Effector memory CD4-positive, alpha-beta T cell (primary cell): Measurements from ENCODE around the gene KLHL40.

Source experiments
- DNase-seq, 3 donors: peaks; one replicate each; pipeline ENCODE4 v3.0.0-alpha.2; 2020
- H3K27ac ChIP-seq: 2 replicates; pipeline ENCODE4 v1.7.0; 2013; ENCODE audit warnings: mild to moderate bottlenecking, low read length, moderate library complexity; ENCODE audit not compliant: insufficient read depth, poor library complexity, severe bottlenecking
- H3K27me3 ChIP-seq: replicated peaks from 2 replicates; pipeline ENCODE4 v1.7.0; 2013; ENCODE audit warnings: mild to moderate bottlenecking, low read length; ENCODE audit not compliant: insufficient read depth, control insufficient read depth, poor library complexity, severe bottlenecking
- H3K36me3 ChIP-seq: 2 replicates; pipeline ENCODE4 v1.7.0; 2013; ENCODE audit warnings: mild to moderate bottlenecking, low read length, moderate library complexity; ENCODE audit not compliant: control insufficient read depth, insufficient read depth
- H3K4me1 ChIP-seq: 2 replicates; pipeline ENCODE4 v1.7.0; 2013; ENCODE audit warnings: low read length, mild to moderate bottlenecking; ENCODE audit not compliant: control insufficient read depth, insufficient read depth, poor library complexity, severe bottlenecking
- H3K4me3 ChIP-seq: 2 replicates; pipeline ENCODE4 v1.7.0; 2013; ENCODE audit warnings: low read length, low read depth, mild to moderate bottlenecking; ENCODE audit not compliant: insufficient read depth, poor library complexity, severe bottlenecking
- H3K9me3 ChIP-seq: 2 replicates; pipeline ENCODE4 v1.7.0; 2013; ENCODE audit warnings: mild to moderate bottlenecking, low read length, moderate library complexity; ENCODE audit not compliant: control insufficient read depth

Gene KLHL40

GRCh38 chr3:42711491-42712343 is 26.4 kb downstream of the KLHL40 start:
- no peaks in the 10 kb centered on the region for H3K4me1 ChIP-seq
- H3K36me3 ChIP-seq, result no peaks in the 10 kb centered on the region
- no peak for DNase-seq
- no peaks in the 10 kb centered on the region for H3K9me3 ChIP-seq
- no peaks in the 10 kb centered on the region for H3K27me3 ChIP-seq
- H3K27ac ChIP-seq, result no peak overlapping the region
- no peak overlapping the region for H3K4me3 ChIP-seq

GRCh38 chr3:42712344-42712648 is 27.0 kb downstream of the KLHL40 start:
- H3K4me3 ChIP-seq, result no peak overlapping the region
- no peaks in the 10 kb centered on the region for H3K36me3 ChIP-seq
- DNase-seq, result no peak
- H3K4me1 ChIP-seq, result no peaks in the 10 kb centered on the region
- H3K9me3 ChIP-seq, result no peaks in the 10 kb centered on the region
- no peaks in the 10 kb centered on the region for H3K27me3 ChIP-seq
- H3K27ac ChIP-seq, result no peak overlapping the region

- H3K27me3 ChIP-seq, result no peaks in the 10 kb centered on the region
- H3K4me1 ChIP-seq, result no peaks in the 10 kb centered on the region
- no peaks in the 10 kb centered on the region for H3K36me3 ChIP-seq
- no peaks in the 10 kb centered on the region for H3K9me3 ChIP-seq
- no peak for DNase-seq
- no peak overlapping the region for H3K27ac ChIP-seq
- no peak overlapping the region for H3K4me3 ChIP-seq
Measured at GRCh38 chr3:42712688-42713372, 27.5 kb downstream of the KLHL40 start.

- no peak for DNase-seq
- no peaks in the 10 kb centered on the region for H3K27me3 ChIP-seq
Measured at GRCh38 chr3:42713747-42714146, 28.4 kb downstream of the KLHL40 start.

GRCh38 chr3:42714171-42714852 is 29.0 kb downstream of the KLHL40 start:
- DNase-seq, result no peak
- Histone ChIP-seq H3K9me3 (no peaks in the 10 kb centered on the region), H3K4me3 (no peak overlapping the region)

More at GRCh38 chr3:42713747-42714146, 28.4 kb downstream of the KLHL40 start:
- Histone ChIP-seq H3K36me3 (no peaks in the 10 kb centered on the region), H3K9me3 (no peaks in the 10 kb centered on the region), H3K27ac (no peak overlapping the region), H3K4me3 (no peak overlapping the region), H3K4me1 (no peaks in the 10 kb centered on the region)

GRCh38 chr3:42717306-42717705 is 32.0 kb downstream of the KLHL40 start:
- H3K4me3 ChIP-seq, result no peak overlapping the region
- no peak for DNase-seq
- H3K27me3 ChIP-seq, result no peaks in the 10 kb centered on the region
- no peaks in the 10 kb centered on the region for H3K4me1 ChIP-seq
- no peak overlapping the region for H3K27ac ChIP-seq
- no peaks in the 10 kb centered on the region for H3K36me3 ChIP-seq
- H3K9me3 ChIP-seq, result no peaks in the 10 kb centered on the region

More at GRCh38 chr3:42714171-42714852, 29.0 kb downstream of the KLHL40 start:
- Histone ChIP-seq H3K27me3 (no peaks in the 10 kb centered on the region), H3K36me3 (no peaks in the 10 kb centered on the region), H3K4me1 (no peaks in the 10 kb centered on the region), H3K27ac (no peak overlapping the region)

GRCh38 chr3:42718338-42718737 is 33.0 kb downstream of the KLHL40 start:
- Histone ChIP-seq H3K27me3 (no peaks in the 10 kb centered on the region), H3K27ac (no peak overlapping the region), H3K4me1 (no peaks in the 10 kb centered on the region), H3K36me3 (no peaks in the 10 kb centered on the region), H3K4me3 (no peak overlapping the region), H3K9me3 (no peaks in the 10 kb centered on the region)
- no peak for DNase-seq

- DNase-seq, result no peak
- H3K4me1 ChIP-seq, result no peaks in the 10 kb centered on the region
- H3K27me3 ChIP-seq, result no peaks in the 10 kb centered on the region
- no peaks in the 10 kb centered on the region for H3K36me3 ChIP-seq
- H3K9me3 ChIP-seq, result no peaks in the 10 kb centered on the region
- H3K4me3 ChIP-seq, result no peak overlapping the region
- H3K27ac ChIP-seq, result no peak overlapping the region
Measured at GRCh38 chr3:42719002-42719401, 33.7 kb downstream of the KLHL40 start.

- H3K4me1 ChIP-seq, result no peaks in the 10 kb centered on the region
- H3K9me3 ChIP-seq, result no peaks in the 10 kb centered on the region
- no peak for DNase-seq
- no peak overlapping the region for H3K4me3 ChIP-seq
- H3K27ac ChIP-seq, result no peak overlapping the region
- H3K27me3 ChIP-seq, result no peaks in the 10 kb centered on the region
- no peaks in the 10 kb centered on the region for H3K36me3 ChIP-seq
Measured at GRCh38 chr3:42720126-42720525, 34.8 kb downstream of the KLHL40 start.

- Histone ChIP-seq H3K4me1 (no peaks in the 10 kb centered on the region), H3K27ac (no peak overlapping the region), H3K36me3 (no peaks in the 10 kb centered on the region), H3K27me3 (no peaks in the 10 kb centered on the region), H3K4me3 (no peak overlapping the region), H3K9me3 (no peaks in the 10 kb centered on the region)
- no peak for DNase-seq
Measured at GRCh38 chr3:42721690-42722089, 36.4 kb downstream of the KLHL40 start.
